IPS-18c (cell line): ENCODE results near the gene MAP7.
"Not testable (repeated sequence)": the region's sequence is repeated elsewhere in the genome, so short reads cannot be mapped to it uniquely, and the experiment has no call there.

Experiments used
- H3K4me3 ChIP-seq: 2 replicates; pipeline ENCODE4 v1.7.0; 2013; ENCODE audit warnings: low read depth, mild to moderate bottlenecking, low read length, moderate library complexity; ENCODE audit not compliant: insufficient read depth
- H3K9me3 ChIP-seq: one replicate; pipeline ENCODE4 v1.6.1; 2013; ENCODE audit warnings: mild to moderate bottlenecking, low read length, moderate library complexity; ENCODE audit not compliant: control insufficient read depth, insufficient read depth

The MAP7 gene

GRCh38 chr6:136496449-136496848 is 53.8 kb downstream of the MAP7 start:
- not testable (repeated sequence) for H3K9me3 ChIP-seq, H3K4me3 ChIP-seq

DNA sequence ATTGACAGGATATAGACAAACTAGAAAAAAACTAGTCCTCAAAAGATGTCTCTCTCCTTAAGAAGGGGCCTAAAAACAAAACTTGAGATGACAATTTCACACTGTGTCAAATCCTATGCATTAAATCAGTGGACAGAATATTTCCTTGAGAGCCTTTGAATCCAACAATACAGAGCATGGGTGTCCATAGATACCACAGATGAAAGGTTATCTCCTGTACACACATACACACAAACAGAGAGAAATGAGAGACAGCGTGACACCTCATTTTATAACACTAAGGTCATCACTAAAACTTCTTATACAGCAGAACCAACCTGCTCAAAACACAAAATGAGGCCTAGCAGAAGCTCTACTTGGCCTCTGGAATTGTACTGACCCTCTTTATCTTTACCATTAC is 55.5 kb downstream of the MAP7 start:
- H3K4me3 ChIP-seq, result no peak overlapping the region
- no peaks in the 10 kb centered on the region for H3K9me3 ChIP-seq

- no peak overlapping the region for H3K4me3 ChIP-seq
Observed at GRCh38 chr6:136494059-136494458, 56.2 kb downstream of the MAP7 start.

GRCh38 chr6:136492409-136492808 is 57.8 kb downstream of the MAP7 start:
- Histone ChIP-seq H3K4me3 (no peak overlapping the region), H3K9me3 (no peaks in the 10 kb centered on the region)

More at GRCh38 chr6:136494059-136494458, 56.2 kb downstream of the MAP7 start:
- no peaks in the 10 kb centered on the region for H3K9me3 ChIP-seq

DNA sequence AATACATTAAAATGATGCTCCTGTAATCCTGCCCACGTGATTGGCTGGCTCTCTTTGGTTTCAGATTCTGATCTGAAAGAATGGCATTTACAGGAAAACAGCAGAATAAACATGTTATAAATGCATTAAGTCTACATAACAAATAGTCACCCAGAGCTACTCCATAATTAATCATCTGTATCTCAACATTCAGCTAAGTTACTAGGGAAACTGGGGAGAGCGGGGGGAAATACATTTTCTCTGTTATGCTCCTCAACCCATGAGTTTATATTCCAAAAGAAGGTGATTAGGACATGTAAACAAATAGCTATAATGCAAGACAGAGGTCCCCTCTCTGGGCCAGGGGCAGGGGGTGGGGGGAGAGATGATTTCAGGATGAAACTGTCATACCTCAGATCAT is 58.5 kb downstream of the MAP7 start:
- Histone ChIP-seq H3K9me3 (no peaks in the 10 kb centered on the region), H3K4me3 (no peak overlapping the region)

DNA sequence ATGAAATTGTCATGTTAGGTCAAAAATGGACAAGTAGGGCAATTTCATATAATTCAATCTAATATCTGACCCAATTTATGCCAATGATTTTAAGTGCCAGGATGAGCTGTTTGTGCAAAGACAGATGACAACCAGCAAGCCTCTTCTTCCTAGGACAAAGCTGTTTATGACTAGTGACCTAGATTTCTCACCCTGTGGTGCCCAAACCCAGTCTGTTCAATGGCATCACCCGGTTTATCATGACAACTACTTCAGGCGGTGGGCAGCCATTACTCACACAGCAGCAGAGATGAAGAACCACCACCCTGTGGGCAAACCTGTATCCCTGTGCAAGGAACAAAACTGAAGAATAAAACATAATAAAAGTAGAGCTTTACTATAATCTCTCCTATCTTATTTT is 59.0 kb downstream of the MAP7 start:
- Histone ChIP-seq H3K4me3 (no peak overlapping the region), H3K9me3 (no peaks in the 10 kb centered on the region)

DNA sequence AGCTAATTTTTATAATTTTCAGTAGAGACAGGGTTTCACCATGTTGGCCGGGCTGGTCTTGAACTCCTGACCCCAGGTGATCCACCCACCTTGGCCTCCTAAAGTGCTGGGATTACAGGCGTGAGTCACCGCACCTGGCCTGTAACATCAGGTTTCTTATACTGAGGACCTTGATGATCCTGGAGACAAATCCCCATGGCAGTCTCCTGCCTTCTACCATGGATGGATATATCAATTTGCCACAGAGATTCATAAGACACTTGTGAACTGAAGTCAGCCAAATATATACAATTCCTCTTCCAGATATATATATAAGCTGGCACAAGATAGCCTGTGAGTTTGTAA is 60.6 kb downstream of the MAP7 start:
- not testable (repeated sequence) for H3K9me3 ChIP-seq, H3K4me3 ChIP-seq

- no peak overlapping the region for H3K4me3 ChIP-seq
- H3K9me3 ChIP-seq, result no peaks in the 10 kb centered on the region
Observed at GRCh38 chr6:136487759-136488425, 62.3 kb downstream of the MAP7 start.

DNA sequence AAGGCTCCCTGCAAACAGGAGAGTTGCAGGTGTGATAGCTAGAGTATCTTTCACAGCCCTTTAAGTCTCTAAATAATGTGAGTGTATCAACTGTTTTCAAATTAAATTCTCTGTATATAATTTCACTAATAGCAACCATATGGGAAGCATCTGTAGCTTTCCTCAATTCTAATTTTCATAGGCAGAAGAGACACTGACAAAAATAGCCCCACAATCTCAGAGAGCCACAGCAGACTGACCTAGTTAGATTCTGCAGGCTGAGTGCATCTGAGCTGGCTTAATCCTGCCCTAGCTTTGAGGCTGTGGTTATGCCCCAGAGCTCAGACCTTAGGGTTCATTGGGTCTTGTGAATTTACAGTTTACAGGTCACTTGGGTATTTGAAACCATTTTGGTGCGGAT is 63.9 kb downstream of the MAP7 start:
- Histone ChIP-seq H3K9me3 (no peaks in the 10 kb centered on the region), H3K4me3 (no peak overlapping the region)

GRCh38 chr6:136483906-136484305 is 66.3 kb downstream of the MAP7 start:
- H3K4me3 ChIP-seq, result no peak overlapping the region
- H3K9me3 ChIP-seq, result no peaks in the 10 kb centered on the region

DNA sequence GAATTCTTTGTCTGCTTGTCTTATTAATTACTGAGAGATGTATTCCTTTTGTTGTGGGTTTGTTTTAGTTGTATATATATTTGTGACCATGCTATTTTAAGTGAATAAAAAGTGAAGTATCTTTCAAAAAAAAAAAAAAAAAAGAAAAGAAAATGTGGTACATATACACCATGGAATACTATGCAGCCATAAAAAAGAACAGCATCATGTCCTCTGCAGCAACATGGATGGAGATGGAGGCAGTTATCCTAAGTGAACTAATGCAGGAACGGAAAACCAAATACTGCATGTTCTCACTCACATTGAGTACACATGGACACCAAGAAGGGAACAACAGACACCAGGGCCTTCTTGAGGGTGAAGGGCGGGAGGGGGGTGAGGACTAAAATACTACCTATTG is 67.2 kb downstream of the MAP7 start:
- H3K4me3 ChIP-seq, H3K9me3 ChIP-seq: not testable (repeated sequence)

GRCh38 chr6:136477548-136477947 is 72.7 kb downstream of the MAP7 start:
- Histone ChIP-seq H3K9me3 (no peaks in the 10 kb centered on the region), H3K4me3 (no peak overlapping the region)

- Histone ChIP-seq H3K9me3 (no peaks in the 10 kb centered on the region), H3K4me3 (no peak overlapping the region)
Observed at GRCh38 chr6:136475686-136476085, 74.5 kb downstream of the MAP7 start.

DNA sequence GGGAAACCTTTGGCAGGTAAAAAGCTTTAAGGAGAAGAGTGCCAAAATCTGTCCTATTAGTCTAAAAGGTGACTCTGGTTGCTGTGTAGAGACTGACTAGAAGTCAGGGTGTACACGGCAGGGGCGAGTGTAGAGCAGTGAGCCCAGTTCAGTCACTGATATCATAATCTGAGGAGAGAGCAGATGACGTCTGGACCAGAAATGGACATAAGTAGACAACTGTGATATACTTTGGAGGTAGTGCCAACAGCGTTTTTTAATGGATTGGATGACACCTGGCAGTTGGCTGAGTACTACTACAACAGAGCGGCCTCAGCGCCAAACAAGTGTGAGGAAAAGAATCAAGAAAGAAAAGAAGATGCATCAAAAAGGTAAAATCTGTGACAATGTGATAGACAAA is 76.0 kb downstream of the MAP7 start:
- Histone ChIP-seq H3K9me3 (no peaks in the 10 kb centered on the region), H3K4me3 (no peak overlapping the region)

GRCh38 chr6:136471922-136472321 is 78.3 kb downstream of the MAP7 start:
- Histone ChIP-seq H3K4me3 (no peak overlapping the region), H3K9me3 (no peaks in the 10 kb centered on the region)

GRCh38 chr6:136471372-136471771 is 78.8 kb downstream of the MAP7 start:
- Histone ChIP-seq H3K4me3 (no peak overlapping the region), H3K9me3 (no peaks in the 10 kb centered on the region)

DNA sequence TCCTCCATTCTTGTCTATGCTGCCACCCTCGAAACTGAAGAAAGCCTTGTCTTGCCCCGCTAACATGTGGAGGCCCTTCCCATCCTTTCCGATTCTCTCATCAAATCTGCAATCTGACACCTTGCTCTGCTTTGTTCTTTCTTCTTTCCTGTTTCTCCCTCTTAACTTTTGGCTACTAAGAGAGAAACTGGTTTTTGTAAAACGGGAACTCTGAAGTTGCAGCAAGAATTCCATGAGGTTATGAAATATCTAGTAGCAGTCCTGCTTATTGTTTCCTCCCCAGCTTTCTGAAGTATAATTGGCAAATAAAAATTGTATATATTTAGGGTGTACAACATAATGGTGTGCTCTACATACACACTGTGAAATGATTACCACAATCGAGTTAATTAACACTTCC is 80.2 kb downstream of the MAP7 start:
- Histone ChIP-seq H3K9me3 (no peaks in the 10 kb centered on the region), H3K4me3 (no peak overlapping the region)

DNA sequence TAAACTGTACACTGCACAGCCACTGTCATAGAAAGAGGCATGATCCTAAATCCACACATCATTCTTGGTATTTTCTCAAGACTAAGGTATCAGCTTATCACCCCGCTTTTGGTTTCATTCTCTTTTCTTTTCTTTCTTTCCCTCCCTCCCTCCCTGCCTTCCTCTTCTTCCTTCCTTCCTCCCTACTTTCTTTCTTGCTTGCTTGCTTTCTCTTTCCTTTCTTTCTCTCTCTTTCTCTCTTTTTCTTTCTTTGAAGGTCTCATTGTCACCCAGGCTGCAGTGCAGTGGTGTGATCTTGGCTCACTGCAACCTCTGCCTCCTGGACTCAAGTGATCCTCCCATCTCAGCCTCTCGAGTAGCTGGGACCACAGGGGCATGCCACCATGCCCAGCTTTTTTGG is 81.1 kb downstream of the MAP7 start:
- no peak overlapping the region for H3K4me3 ChIP-seq
- no peaks in the 10 kb centered on the region for H3K9me3 ChIP-seq

- Histone ChIP-seq H3K9me3 (no peaks in the 10 kb centered on the region), H3K4me3 (no peak overlapping the region)
Observed at GRCh38 chr6:136468711-136469110, 81.5 kb downstream of the MAP7 start.
